NK-92 (cell line): ENCODE data around the gene ST7.
"Not testable (repeated sequence)": the region's sequence is repeated elsewhere in the genome, so short reads cannot be mapped to it uniquely, and the experiment has no call there.

Experiments used
- DNase-seq: peaks from one replicate; lab custom pipeline; 2025; ENCODE audit not compliant: unreplicated experiment; lab: John Stamatoyannopoulos, UW

ST7 gene

GRCh38 chr7:116950889-116951351, 2.4 kb upstream of the ST7 start:
- DNase-seq, result no peak

- no peak for DNase-seq
Observed at GRCh38 chr7:116951366-116952292, 1.7 kb upstream of the ST7 start.

GRCh38 chr7:116952635-116953371, 498 bp upstream of the ST7 start:
- no peak for DNase-seq

GRCh38 chr7:116953906-116954838, 871 bp downstream of the ST7 start:
- DNase-seq, result no peak

DNA sequence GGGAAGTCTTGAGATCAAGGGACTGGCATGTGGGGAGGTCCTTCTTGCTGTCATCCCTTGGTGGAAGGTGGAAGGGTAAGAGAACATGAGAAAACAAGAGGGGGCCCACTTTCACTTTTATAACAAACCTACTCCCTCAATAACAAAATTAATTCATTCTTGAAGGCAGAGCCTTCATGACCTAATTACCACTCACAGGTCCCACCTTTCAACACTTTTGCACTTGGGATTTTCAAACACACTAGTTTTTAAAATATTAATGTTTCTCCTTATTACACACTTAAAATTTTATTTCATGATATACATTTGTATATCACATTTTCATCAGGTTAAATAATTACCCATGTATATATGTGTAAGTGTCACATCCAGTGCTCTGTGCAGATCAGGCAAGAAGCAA, 2.0 kb downstream of the ST7 start:
- DNase-seq, result no peak

- DNase-seq, result no peak
Observed at GRCh38 chr7:116955801-116956476, 2.6 kb downstream of the ST7 start.

DNA sequence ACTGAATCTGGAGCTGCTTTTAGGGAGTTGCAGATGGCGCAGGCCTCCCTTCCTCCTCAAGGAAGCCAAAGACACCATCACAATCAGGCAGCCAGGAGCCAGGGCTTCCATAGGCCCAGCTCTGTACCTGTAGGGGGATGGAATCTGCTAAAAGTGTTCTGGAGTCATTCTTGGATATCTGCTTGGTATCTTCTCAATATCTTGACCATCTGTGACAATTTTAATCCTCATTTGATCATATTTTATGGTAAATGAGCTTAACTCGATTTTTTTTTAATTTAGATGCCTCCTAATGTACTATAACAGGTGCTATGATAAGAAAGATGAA, 3.1 kb downstream of the ST7 start:
- no peak for DNase-seq

- DNase-seq, result no peak
Observed at GRCh38 chr7:116957874-116958273, 4.6 kb downstream of the ST7 start.

- not testable (repeated sequence) for DNase-seq
Observed at GRCh38 chr7:116961966-116962673, 8.8 kb downstream of the ST7 start.

DNA sequence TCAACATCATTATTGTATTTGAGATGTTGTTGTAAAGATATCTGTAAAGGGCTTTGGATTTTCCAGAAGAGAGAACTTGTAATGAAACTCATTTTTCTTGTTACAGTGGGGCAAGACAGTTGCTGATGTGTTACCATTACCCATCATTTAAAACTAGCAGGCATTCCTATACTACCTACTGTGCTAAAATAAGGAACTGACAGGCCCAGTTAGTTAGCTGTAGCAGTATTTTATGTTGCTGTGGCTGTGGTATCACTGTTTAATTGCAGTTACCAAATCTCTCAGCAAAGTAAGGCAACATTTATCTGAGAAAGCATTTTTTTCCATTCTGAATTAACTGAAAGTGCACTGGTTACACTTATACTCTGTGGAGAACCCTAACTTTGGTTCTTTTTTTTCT, 9.9 kb downstream of the ST7 start:
- no peak for DNase-seq

GRCh38 chr7:116966601-116967000, 13.3 kb downstream of the ST7 start:
- DNase-seq, result no peak

- DNase-seq, result no peak
Observed at GRCh38 chr7:116967254-116967922, 14.1 kb downstream of the ST7 start.

DNA sequence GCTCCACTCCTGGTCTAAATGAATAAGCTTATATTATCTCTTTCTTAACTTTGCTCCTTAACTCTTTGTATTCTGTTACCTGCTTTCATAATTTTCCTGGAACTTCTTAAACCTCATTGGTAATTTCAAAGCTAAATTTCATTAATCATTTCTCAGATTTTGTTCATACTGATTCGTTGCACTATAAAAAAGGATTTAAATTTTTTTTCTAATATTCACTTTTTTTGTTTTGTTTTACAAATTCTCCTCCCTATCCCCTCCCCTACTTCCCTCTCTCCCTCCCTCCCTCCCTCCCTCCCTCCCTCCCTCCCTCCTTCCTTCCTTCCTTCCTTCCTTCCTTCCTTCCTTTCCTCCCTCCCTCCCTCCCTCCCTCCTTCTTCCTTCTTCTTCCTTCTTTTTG, 14.7 kb downstream of the ST7 start:
- DNase-seq, result no peak

DNA sequence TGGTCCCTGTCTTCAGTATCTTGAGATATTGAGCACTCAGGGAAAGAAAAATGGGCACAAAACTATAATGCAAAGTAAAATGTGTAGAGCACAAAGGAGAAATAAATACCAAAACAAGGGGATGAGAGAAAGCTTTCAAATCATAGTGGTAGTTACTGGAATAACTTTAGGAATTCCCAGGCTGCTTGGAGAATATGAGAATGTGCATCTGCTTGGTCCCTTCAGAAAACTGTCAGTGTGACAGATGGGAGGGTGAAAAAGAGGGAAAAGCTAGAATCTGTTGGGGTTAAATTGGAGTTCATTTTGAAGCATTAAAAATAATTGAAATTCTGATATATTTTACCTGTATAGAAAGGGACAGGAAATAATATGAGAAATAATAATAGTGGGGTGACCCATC, 15.3 kb downstream of the ST7 start:
- DNase-seq, result no peak

DNA sequence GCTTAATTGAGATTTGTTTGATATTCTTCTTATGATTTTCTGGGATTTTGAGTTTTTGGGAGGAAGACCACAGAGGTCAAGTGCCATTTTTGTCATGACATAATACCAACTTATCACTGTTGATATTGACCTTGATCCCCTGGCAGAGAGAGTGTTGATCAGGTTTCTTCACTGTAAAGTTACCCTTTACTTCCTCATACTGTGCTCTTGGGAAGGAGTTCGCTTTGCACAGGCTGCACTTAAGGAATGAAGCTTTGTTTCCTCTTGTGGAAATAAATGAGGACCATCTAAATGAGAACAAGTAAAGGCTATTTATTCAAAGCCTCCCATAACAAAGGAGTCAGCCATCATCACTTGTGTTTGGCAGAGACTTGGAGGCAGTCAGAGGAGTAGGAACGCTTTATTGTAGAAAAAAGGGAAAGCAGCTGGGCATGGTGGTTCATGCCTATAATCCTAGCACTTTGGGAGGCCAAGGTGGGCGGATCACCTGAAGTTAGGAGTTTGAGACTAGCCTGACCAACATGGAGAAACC, 16.1 kb downstream of the ST7 start:
- no peak for DNase-seq

GRCh38 chr7:116970238-116970910, 17.1 kb downstream of the ST7 start:
- DNase-seq, result no peak

- not testable (repeated sequence) for DNase-seq
Observed at GRCh38 chr7:116971153-116971552, 17.9 kb downstream of the ST7 start.

- no peak for DNase-seq
Observed at GRCh38 chr7:116971869-116972268, 18.6 kb downstream of the ST7 start.

GRCh38 chr7:116975024-116975423, 21.7 kb downstream of the ST7 start:
- not testable (repeated sequence) for DNase-seq
